Measurements from ENCODE around the gene CYTIP.
A peak's percentile ranks its signal among the peaks of the same experiment; 100 is the strongest.

The CYTIP gene

DNA sequence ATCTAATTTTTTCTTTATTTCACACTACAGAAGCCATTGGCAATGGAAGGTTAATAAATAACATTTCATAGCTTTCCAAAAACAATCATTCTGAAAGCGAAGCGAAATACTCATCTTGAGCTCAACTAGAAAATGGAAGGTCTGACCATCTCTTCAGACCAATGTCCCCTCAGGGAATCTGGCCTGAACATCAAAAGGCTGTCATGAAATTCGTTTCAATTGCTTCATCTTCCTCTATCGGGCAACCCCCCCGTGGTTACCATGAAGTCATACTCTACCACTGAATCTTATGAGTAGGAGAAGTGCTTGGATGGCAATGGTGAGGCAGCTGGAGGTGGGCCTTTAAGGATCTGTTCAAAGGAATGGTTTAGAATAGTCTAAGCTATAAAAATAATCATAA lies 22.9 kb upstream of the CYTIP start:
- Histone ChIP-seq H3K4me3 (no peak overlapping the region), H3K27ac (peak overlapping the region in 1 of 21 experiments; percentile 21)

DNA sequence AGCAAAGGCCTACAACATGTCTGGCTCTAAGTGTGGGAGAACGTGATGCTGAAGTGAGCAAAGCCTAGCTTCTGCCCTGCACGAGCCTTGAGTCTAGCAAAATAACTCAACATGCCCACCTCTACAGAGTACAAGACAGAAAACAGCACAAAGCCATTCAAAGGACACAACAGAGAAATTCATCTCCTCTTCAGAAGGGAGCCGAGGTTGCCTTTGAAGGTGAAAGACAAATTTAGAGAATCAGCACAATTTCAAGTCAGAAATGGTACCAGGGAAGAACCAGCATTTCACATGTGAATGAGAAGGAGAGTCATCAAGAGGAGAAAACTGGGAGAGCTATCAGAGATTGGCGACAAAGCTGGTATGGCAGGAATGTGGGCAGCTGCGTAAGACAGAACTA lies 21.7 kb upstream of the CYTIP start:
- no peak overlapping the region for H3K27ac ChIP-seq

DNA sequence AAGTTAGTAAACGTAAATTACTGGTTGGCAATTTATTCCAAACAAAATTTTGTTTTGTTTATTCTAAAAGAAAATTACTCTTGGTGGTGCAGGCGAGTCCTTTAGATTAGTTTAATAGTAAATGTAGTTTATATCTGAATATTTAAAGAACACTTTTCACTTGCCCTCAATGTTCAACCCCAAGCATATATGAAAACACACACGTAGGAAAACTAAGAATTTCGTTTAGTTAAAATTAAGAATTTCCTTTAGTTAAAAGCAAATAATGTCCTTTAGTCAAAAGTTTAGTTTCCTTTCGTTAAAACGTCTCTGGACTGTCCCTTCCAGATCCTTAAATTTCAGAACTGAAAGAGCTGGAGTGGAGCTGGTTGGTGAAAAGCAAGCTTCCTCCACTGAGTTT lies 19.1 kb upstream of the CYTIP start:
- H3K27ac ChIP-seq, result peak overlapping the region in 4 of 21 experiments; percentile 3 to 49 (median 30)

More for the DNA sequence above, 21.7 kb upstream of the CYTIP start:
- no peak overlapping the region for H3K4me3 ChIP-seq

DNA sequence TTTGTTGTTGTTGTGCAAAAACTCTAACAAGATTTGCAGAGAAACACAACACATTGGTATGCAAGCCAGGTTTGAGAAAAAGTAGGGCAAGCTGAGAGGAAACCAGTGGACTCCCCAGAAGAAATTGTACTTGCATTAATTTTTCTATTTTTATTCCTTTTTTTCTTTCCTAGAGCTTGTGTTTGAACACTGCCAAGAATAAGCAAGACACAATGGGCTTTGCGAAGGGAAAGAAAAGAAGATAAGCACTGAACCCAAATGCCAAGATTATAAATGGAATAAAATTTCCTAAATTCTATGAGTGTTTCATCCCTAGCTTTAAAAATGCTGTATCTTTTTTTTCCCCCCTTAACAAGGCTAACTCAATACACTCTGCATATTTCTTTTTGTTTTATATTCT lies 17.0 kb upstream of the CYTIP start:
- H3K4me3 ChIP-seq, result no peak overlapping the region
- peak overlapping the region in 1 of 21 experiments; percentile 5 for H3K27ac ChIP-seq

More for the DNA sequence above, 19.1 kb upstream of the CYTIP start:
- H3K4me3 ChIP-seq, result no peak overlapping the region

DNA sequence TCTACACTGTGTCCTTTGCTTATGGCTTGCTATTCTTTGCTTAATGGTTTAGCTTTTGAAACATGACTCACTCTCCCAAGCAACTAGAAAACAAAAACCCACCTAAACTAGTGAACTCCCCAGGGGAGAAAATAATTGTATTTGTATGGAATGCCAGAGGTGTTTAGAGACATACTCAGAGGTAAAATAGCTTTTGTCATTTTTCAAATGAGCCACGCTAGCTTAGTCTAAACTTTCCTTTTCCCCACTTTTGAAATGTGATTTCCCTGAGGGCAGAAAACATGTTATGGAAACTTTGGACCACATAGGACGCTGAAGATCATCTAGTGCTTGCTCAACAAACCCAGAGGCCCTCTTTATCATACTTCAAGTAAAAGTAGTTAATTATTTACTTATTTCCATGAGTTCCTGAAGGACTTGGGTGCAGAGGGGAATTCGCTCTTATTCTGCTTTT lies 16.5 kb upstream of the CYTIP start:
- peak overlapping the region in 1 of 21 experiments; percentile 5 for H3K27ac ChIP-seq
- no peak overlapping the region for H3K4me3 ChIP-seq

DNA sequence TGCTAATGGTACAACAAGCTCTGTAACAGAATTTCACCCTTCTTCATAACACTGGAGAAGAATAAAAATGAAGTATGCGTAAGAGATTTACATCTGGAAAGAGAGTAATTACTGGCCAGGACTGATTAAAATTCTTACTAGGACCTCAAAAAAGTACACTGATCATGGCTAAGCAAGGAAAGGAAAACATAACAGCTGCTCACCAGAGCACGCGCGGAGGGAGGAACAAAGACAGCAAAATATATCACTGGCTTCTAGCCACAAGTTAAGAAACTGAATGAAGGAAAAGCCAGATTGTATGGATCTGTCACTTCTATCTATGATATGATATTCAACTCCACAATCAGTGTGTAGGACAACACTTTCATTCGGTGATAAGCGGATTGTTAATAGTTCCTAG lies 15.6 kb upstream of the CYTIP start:
- H3K27ac ChIP-seq, result no peak overlapping the region
- no peak overlapping the region for H3K4me3 ChIP-seq

DNA sequence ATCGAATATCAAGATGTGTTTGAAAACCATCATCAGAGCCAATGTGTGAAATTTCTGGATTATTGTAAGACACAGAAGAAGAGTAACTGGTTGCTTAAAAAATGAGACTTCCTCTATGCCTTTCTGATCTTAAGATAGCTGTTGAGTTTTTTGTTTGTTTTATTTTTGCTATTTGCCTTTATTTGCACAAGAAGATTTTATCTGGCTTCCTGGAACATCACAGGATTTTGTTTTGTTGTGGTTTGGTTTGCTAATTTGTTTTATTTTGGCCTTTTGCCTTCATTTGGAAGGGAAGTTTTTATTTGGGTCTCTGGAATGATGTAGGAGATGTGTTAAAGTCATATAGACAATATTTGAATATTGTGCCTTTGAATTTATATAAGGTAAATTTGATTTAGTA lies 3.9 kb upstream of the CYTIP start:
- H3K4me3 ChIP-seq, result no peak overlapping the region
- H3K27ac ChIP-seq, result peak overlapping the region in 1 of 21 experiments; percentile 45

DNA sequence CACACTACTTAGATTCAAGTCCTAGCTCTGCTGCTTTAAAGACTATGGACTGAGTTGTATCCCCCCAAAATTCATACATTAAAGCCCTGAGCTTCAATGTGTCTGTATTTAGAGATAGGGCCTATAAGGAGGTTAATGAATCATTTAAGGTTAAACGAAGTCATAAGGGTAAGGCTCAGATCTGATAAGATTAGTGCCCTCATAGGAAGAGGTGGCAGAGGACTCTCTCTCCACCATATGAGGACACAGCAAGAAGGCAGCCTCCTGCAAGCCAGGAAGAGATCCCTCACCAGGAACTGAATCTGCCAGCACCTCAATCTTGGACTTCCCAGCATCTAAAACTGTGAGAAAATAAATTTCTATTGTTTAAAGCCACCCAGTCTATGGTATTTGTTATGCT lies 3.1 kb upstream of the CYTIP start:
- no peak overlapping the region for H3K4me3 ChIP-seq
- H3K27ac ChIP-seq, result peak overlapping the region in 3 of 21 experiments; percentile 3 to 45 (median 14)

DNA sequence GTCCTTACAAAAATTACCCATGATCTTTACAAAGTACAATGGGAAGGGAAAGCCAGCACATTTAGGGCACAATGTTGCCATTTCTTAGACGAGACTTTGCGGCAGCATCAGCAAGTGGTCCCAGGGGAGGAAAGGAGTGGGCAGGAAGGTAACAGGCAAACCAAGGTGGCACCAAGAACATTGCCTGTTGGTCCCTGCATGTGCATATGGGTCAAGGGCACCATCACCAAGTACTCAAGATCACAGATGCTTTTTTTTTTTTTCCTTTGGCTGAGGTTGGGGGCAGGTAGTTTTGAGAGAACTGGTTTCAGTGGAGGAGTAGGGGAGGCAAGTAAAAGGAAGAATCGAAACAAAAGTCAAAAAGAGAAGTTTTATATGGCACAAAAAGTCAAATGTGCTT lies 752 bp upstream of the CYTIP start:
- Histone ChIP-seq H3K4me3 (peak overlapping the region in 4 of 7 experiments; percentile 3 to 36 (median 33)), H3K27ac (peak overlapping the region in 14 of 21 experiments; percentile 30 to 90 (median 70))

DNA sequence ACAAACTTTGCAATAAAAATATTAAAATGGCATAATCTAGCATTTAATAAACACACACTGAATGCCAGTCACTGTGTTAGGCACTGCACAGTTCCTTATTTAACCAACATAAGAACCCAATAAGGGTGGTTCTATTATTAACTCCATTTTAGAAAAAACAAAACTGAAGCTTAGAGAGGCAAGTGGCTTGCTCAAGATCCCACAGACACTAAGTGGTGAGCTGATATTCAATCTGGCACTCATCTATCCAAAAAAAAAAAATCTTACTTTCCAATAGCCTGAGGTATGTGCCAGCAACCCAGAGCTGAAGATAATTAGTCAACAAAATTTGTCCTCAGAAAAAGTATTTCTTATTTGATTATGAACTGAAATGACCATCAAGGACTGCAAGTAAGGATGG lies 799 bp downstream of the CYTIP start:
- peak overlapping the region; percentile 28 to 39 (median 34) for H3K4me3 ChIP-seq
- H3K27ac ChIP-seq, result peak overlapping the region in 18 of 21 experiments; percentile 22 to 90 (median 66)

DNA sequence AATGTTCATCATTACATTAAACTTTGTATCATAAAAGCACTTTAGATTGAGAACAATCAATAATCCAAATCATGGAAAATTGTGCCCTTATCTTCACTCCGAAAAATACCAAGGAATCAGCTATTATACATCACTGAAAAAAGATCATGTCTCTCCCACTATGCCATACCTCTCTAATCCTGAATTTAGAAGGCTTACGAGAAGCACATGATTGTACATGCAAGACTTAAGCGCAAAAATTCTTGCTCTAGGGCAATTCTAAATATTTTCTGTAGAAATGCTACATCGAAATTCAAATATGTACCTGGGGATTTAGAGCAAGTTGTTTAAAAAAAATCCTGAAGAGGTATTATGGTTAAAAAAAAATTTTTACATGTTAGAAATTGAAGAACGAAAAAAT lies 1.3 kb downstream of the CYTIP start:
- Histone ChIP-seq H3K27ac (peak overlapping the region in 17 of 21 experiments; percentile 25 to 90 (median 67)), H3K4me3 (peak overlapping the region; percentile 28 to 39 (median 34))

DNA sequence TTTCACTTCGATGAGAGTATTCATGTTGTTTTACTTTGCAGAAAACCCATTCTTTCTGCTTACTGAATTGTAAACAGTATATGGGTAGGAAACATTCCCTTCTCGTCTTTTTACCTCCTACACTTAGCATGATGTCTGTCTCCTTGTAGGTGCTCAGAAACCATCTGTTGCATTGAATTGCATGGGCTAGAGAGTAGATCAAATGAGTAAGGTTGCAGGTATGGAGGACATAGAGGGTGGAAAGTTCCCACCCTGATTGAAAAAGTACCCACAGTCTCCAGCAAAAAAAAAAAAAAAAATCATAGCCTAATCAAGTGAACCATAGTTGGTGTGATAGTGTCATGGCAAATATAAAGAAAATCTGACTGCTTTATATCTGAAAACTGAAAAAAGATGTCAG lies 1.7 kb downstream of the CYTIP start:
- peak overlapping the region in 19 of 21 experiments; percentile 18 to 90 (median 67) for H3K27ac ChIP-seq
- peak overlapping the region; percentile 28 to 39 (median 34) for H3K4me3 ChIP-seq

DNA sequence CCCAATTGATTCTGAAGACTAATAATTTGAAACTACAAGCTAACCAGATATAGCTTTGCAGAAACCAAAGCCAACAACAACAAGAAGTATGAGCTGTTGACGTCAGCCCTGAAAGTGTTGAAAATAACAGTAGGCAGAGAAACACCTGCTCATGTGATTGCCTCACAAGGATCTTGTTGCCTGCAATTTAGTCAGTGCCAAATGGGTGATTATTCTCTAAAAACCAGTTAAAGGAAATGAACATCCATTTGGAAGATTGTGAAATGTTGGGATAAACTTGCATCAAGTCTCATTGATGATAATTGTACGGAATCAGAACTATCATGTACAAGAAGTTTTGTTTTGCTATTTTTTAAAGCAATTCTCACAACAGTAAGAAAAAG lies 2.8 kb downstream of the CYTIP start:
- peak overlapping the region in 16 of 21 experiments; percentile 17 to 90 (median 74) for H3K27ac ChIP-seq
- H3K4me3 ChIP-seq, result peak overlapping the region; percentile 28 to 39 (median 34)

DNA sequence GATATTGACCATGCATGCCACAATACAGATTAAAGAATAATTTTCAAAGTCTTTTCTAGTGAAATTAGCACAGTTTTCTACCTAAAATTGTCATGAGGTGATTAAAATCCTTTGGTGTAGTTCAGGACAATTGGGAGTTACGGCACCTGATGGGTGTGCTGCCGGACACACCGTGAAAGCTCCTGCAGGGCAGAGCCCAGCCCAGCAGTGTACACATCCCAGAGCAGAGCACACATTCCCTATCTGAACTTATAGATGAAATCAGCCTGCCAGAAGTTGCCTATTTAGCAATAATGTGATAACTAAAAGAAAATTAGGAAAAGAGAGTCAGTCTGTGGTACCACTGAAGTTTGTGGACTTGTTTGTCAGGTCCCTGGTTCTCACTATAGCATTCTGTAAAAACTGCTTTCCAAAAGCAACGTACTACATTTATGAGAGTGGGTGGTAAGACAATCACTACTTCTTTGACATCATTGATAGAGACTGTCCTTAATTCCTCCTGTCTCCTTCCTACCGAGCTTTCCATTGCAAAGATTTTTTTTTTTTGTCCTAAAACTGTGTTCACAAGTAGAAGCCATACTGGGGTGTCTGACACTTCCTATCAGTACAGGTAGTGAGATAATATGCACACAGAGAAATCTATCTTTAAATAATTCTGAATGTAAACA lies 3.4 kb downstream of the CYTIP start:
- peak overlapping the region in 16 of 21 experiments; percentile 17 to 90 (median 62) for H3K27ac ChIP-seq
- H3K4me3 ChIP-seq, result peak overlapping the region; percentile 29 to 39 (median 34)

DNA sequence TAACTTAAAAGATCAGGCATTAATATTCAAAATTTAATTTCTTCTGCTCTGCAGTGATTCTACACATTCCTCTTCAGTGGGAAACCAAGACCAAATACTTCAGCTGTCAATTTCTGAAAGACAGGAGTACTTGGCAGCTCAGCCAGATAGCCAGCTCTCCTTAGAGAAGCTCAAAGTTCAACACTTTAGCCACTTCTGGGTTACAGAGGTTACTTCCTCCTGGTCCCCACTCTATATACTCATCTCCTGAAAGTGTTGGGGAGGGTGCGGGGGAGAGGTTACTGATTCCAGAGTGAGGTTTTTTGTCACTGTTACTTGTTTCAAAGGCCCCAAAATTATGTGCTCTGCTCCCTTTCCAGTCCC lies 4.1 kb downstream of the CYTIP start:
- H3K27ac ChIP-seq, result peak overlapping the region in 15 of 21 experiments; percentile 17 to 90 (median 64)

DNA sequence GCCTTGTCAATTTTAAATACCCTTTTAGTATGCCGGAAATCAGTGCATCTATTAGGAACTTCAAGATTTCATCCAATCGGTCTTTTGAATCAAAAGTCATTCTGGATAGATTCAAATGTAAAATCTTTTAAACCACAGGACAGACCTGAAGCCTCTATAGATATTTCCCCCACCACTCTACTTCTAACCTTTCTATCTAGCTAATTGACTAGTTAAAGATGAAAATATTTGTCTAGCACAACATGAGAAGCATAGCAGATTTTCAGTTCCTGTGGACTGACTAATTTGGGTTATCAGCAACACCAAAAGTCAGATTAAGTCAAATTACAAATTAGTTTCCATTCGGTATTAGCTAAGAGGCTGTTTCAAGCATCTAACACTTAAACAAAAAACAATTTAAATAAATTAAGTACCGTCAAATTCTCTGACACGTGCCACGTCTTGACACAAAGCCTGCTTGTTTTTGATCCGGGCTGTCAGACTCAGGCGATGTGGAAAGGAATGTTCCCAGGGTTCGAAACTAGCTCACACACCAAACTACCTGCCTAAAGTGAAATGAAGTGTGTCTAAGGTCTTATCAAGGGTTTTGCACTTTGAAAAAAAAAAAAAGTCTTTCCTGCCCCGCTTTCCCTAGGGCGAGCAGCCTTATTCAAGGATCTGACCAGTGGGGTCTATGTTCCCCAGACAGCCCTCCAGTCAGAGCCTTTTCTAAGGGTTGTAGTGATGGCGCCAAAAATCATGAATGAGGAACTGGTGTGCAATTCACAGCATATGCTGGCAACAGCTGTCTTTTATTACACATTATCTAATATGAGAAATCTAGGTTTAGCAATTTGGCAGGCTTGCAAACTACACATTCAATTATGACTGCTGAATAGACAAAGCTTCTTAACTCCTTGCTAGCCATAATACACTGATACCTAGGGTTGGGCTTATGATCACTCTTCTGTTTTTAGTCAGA lies 4.7 kb downstream of the CYTIP start:
- peak overlapping the region; percentile 15 to 36 (median 34) for H3K4me3 ChIP-seq

More for the DNA sequence above, 4.1 kb downstream of the CYTIP start:
- peak overlapping the region; percentile 17 to 36 (median 34) for H3K4me3 ChIP-seq

DNA sequence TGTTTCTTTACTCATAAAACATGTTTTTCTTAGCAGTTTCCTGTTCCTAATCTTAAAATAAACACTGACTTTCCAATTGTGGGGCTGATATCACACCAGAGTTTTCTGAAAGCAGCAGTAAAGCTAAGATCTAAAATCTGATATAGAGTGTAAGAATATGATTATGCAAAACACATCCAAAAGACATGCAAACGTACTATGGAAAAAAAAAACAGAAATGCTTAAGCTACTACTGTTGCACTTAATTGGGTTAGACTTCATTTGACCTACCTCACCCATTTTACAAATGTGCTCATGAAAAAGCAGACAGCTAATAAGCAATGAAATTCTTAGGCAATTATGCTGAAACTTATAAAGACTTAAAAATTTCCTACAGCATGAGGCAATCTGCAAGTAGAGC lies 10.5 kb downstream of the CYTIP start:
- Histone ChIP-seq H3K27ac (peak overlapping the region in 3 of 21 experiments; percentile 34 to 76 (median 42)), H3K4me3 (no peak overlapping the region)

More for the DNA sequence above, 4.7 kb downstream of the CYTIP start:
- H3K27ac ChIP-seq, result peak overlapping the region in 14 of 21 experiments; percentile 17 to 90 (median 62)

DNA sequence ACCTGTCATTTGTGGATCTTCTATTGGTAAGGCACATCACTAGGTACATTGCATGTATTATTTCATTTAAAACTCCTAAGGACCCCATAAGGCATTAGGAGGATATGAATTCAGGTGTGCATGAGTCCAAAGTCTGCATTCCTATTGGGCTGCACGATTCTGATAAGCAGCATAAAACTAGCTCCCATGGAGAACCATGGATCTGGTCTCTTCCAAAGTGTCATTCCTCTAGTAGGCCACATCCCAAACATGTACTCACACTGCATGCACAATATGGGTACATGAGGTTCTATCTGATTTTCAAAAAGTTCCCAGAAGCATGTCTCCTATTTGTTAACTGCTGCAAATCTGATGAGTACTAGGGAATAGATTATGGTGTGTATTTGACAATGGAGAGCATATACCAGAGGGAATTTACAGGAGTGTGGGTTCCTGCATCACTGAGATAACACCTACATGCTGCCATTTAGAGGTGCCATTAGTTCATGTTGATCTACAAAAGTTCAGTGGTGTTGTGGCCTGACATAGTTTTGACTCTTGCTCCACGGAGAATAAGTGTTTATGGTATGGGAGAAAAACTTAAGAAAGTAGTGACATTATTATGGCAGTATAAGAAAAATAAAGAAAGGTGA lies 11.3 kb downstream of the CYTIP start:
- peak overlapping the region in 3 of 21 experiments; percentile 34 to 76 (median 42) for H3K27ac ChIP-seq
- H3K4me3 ChIP-seq, result no peak overlapping the region

DNA sequence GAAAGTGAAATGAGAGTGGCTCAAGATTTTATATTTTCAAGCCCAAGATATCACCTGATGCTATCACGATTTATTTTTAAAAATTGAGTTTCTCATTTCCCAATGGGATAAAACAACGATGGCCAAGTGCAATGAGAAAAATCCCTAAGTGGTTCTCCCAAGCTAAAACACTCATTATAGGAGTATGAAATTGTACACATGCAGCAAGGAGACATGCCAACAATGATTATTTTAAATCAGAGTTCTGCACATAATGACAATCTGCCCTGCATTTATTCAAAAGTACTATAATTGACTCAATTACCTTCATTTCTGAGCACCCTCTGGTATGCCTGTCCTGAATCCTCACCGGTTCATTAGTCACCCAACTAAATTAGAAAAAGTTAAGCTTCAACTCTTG lies 12.7 kb downstream of the CYTIP start:
- Histone ChIP-seq H3K4me3 (no peak overlapping the region), H3K27ac (no peak overlapping the region)
